ENCODE data around the gene KLHL14.

Gene KLHL14

DNA sequence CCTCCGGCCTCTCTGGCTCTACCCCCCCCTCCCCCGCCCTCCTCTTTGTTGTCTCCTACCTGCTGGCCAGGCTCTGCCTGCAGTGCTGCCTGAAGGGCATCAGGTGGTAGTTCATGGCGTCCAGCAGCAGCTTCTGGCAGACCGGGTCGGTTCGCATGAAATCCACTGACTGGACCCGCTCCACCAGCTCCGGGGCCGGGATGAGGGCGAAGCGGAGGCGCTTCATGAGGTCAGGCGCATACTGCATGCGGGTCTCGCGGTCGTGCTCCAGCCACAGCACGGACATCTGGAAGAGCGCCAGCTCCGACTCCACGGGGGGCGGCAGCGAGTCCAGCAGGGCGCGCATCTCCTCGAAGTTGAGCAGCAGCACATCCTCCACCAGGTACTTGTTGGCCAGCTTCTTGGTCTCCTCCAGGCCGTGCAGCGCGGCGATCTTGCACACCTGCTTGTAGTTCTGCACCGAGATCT is 3.2 kb downstream of the KLHL14 start:
- no peak for DNase-seq

DNA sequence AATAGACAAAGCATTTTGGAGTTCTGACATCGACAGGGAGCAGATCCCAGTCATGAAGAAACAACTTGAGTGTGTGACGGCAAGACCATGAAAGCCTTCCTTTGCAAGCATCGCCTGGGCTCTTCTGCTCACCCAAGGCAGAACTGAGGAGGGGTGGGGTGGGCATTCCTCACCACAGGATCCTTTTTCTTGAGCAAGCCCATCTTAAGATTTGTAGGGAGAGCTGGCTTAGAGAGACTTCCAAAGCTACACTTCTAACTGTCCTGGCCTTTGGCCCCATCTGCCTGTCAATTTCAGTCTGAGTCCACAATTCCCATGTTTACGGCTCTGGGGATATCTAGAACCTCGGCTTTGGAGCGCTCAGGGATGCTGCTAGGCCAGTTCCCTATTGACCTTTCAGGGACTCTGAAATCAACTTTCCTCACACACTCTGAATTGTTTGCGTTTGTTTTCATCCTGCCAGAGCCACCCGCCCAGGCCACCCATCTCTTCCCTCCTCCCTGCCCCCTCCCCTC is 3.7 kb downstream of the KLHL14 start:
- DNase-seq: no peak

GRCh38 chr18:32767400-32767799 is 5.4 kb downstream of the KLHL14 start:
- DNase-seq: no peak

DNA sequence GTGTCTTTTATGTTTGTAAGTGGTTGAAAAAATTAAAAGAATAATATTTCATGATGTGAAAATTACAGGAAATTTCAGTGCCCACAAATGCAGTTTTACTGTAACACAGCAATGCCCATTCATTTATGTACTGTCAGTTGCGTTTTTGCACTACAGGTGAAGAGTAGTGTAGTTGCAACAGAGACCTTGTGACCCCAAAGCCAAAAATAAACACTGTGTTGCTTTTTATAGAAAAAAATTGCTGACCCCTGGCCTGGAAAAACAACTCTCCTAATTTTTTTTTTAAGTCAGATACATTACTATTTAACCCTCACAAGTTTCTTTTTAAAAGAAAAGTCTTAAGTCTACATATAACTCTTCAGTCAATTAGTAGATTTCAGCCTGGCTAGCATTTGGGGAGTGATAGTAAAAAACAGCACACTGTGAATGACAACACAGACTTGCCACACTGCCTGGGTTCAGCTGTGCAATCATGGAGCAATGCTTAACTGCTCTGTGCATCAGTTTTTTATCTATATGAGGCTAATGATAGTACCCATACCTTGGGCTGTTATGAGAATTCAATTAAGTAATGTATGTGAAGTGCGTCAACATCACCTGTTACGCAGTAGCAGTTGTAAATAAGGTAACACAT is 8.1 kb downstream of the KLHL14 start:
- no peak for DNase-seq

DNA sequence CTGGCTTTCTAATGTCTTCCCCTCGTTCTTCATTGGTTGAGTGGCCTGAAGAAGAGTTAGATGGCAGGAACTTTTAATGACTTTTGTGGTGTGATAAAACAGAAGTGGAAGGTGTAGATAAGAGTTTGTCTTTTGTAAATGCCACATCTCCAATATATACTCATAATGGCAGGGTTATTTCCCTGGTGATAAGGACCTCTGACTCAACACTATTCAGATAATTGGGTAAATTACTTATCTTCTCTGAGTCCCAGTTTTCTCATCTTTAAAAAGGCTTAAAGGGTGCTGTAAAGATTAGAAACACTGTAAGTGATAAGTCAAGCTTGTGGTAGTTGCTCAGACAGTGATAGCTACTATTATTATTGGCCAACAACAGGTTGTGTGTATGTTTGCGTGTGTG is 9.5 kb downstream of the KLHL14 start:
- no peak for DNase-seq

GRCh38 chr18:32761231-32761630 is 11.6 kb downstream of the KLHL14 start:
- DNase-seq: no peak

GRCh38 chr18:32760391-32760790 is 12.4 kb downstream of the KLHL14 start:
- no peak for DNase-seq

DNA sequence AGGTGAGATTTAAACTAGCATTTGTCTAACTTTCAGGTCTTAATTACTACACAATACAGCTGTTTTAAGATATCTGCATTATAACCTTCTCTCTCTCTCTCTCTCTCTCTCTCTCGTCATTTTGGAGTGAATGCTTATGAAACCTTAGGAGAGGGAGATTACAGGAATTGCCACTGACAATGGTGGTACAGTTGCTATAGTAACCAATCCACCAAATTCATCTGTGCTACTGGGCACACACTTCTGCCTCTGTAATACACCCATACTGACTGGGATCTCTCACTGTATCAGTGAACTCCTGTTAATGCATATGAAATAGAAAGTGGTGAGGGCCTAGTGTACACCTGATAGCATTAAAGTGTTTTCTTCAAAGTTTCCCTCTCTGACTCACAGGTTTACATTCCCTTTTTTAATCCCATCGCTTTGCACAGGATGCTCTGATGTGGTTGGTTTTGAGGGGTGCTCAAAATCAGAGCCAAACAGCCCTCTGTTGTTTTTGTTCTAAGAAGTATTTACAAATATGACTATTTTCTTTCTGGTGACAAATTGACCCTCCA is 13.1 kb downstream of the KLHL14 start:
- no peak for DNase-seq

- DNase-seq: no peak
Measured at GRCh38 chr18:32754508-32755263, 18.1 kb downstream of the KLHL14 start.

GRCh38 chr18:32753656-32754260 is 19.1 kb downstream of the KLHL14 start:
- no peak for DNase-seq

GRCh38 chr18:32750328-32750727 is 22.5 kb downstream of the KLHL14 start:
- DNase-seq: no peak

GRCh38 chr18:32749809-32750208 is 23.0 kb downstream of the KLHL14 start:
- DNase-seq: no peak

DNA sequence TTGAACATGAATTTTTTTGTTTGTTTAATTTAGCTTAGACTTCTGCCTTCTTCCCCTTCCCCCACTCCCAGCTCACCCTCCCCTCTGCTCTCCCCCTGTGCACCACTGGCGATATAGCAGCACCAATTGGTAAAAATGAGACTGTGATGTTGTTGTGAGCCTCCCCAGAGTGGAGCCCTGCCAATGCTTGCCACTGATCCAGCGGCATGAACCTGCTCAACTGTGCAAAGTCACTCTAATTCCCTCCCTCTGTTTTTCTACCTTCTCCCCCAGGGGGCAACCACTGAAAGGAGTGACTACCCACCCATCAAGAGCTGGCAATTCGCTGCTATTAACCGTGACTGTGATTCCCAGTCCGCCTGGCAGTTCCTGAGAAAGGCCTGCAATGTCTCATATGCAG is 30.2 kb downstream of the KLHL14 start:
- DNase-seq: no peak

DNA sequence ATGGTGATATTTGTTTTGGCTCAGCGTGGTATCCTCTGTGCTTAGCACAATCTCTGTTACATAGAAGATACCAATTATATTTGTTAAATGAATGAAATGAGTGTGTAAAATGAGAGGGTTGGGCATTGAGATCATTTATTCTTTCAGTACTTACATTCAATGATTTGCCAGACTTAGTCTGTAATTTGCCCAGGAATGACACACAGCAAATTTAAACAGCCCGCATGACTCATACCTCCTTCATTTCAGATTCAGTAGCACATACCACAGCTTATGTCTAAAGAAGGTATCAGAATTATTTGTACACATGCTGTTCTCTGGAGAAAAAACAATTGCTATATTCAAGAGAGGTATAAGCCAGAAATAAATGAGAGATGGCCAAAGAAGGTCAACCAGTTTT is 37.0 kb downstream of the KLHL14 start:
- DNase-seq: no peak

GRCh38 chr18:32734442-32734841 is 38.4 kb downstream of the KLHL14 start:
- no peak for DNase-seq

DNA sequence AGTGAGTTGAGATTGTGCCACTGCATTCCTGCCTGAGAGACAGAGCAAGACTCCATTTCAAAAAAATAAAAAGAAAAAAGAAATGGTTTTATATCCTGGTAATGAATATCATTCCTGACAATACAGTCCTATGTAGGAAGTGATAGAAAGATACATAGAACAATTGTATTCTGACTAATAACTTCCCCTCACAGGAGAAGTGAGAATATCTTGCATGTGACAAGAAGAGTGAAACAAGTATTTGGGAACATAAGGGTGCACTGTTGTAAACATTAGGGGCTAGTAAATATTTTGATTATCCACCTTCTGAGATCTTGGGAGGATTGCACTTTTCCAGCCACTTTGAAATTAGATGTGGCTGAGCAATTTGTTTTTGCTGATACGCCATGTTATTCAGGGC is 40.7 kb downstream of the KLHL14 start:
- DNase-seq: no peak

GRCh38 chr18:32730620-32731091 is 42.2 kb downstream of the KLHL14 start:
- no peak for DNase-seq

DNA sequence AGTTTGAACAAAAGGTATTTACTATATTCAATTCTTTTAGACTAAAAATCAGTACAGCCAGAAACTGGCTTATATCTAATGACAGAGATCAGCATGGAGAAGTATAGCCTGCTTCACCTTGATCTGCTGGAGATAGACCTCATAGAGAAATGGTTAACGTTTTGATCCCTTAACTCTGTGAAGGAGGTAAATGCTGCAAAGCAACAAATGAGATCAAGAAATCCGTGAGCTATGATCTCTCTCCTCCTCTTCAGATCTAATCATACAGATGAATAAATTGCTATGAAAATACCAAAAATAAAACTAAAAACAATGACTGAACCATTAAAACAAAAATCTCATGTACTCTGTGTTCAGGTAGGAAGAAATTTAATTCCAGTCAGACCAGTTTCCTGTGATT is 42.8 kb downstream of the KLHL14 start:
- DNase-seq: no peak

GRCh38 chr18:32724071-32724749 is 48.6 kb downstream of the KLHL14 start:
- no peak for DNase-seq

- DNase-seq: no peak
Measured at GRCh38 chr18:32722279-32722678, 50.5 kb downstream of the KLHL14 start.

- no peak for DNase-seq
Measured at GRCh38 chr18:32717126-32717525, 55.7 kb downstream of the KLHL14 start.

- DNase-seq: no peak
Measured at GRCh38 chr18:32714571-32715148, 58.2 kb downstream of the KLHL14 start.

DNA sequence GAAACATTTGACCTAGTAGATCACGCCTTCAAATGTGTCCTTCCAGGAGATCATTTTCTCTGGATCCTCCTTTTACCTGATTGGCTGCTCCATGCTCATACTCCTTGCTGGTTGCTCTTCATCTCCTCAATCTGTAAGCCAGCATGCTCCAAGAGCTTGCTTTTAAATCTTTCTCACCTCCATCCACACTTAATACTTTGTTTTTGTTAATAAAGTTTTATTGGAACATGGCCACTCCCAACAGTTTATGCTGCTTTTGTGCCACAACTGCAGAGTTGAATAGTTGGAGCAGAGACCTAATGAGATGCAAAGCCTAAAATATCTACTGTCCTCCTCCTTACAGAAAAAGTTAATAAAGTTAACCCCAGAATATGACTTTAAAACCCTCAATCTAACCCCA is 60.0 kb downstream of the KLHL14 start:
- DNase-seq: no peak
